Cardiac muscle cell (in vitro differentiated cells and primary cell): ENCODE measurements around the gene ACOXL. TPM values are rescaled to one million over a fixed set of nuclear protein-coding genes. Genes with fewer than 3 reads are reported as not detected.
"Not testable (repeated sequence)": the region's sequence is repeated elsewhere in the genome, so short reads cannot be mapped to it uniquely, and the experiment has no call there.

Experiments
- DNase-seq, 2 donors: peaks; one replicate each; pipeline versions ENCODE4 v3.0.0 to v3.0.0-alpha.2; 2010 to 2017; ENCODE audit warnings: low read depth in 1 of 2, low spot score in 1 of 2
- H3K27ac ChIP-seq: fragments of 200-600 bp; sonication (generic); 2 replicates; pipeline ENCODE4 v1.5.1; 2016
- H3K27me3 ChIP-seq: fragments of 200-600 bp; sonication (generic); 2 replicates; pipeline ENCODE4 v1.6.0; 2016; ENCODE audit warnings: control low read depth
- H3K36me3 ChIP-seq: fragments of 200-600 bp; sonication (generic); 2 replicates; pipeline ENCODE4 v1.5.1; 2016; ENCODE audit warnings: control low read depth
- H3K4me1 ChIP-seq: fragments of 200-600 bp; sonication (generic); 2 replicates; pipeline ENCODE4 v1.8.1; 2017; ENCODE audit warnings: low read depth, mild to moderate bottlenecking, mixed run types
- H3K4me3 ChIP-seq: fragments of 200-600 bp; sonication (generic); 2 replicates; pipeline ENCODE4 v1.5.1; 2016; ENCODE audit warnings: mild to moderate bottlenecking
- H3K9me3 ChIP-seq: fragments of 200-600 bp; sonication (generic); 2 replicates; pipeline ENCODE4 v1.5.1; 2017; ENCODE audit warnings: low read depth, mild to moderate bottlenecking, control low read depth
- polyA plus RNA-seq: library from polyadenylated mRNA; unstranded; fragments of >200 nt; fragmentation: Nextera tagmentation; extraction: Ambion mirVana; gene quantifications from 2 replicates; pipeline ENCODE4 v1.2.1, GENCODE V29; 2016
- total RNA-seq: library from RNA; depleted of rRNA; stranded (reverse); fragments of >200 nt; gene quantifications from 2 replicates; pipeline ENCODE4 v1.2.3, GENCODE V29; 2016
- TF ChIP-seq, protein P1 (sequence below): IDR thresholded peaks from 2 replicates; pipeline ENCODE4 v1.5.1; 2012; ENCODE audit warnings: low read depth, mild to moderate bottlenecking, low read length

ACOXL gene
- total and polyA plus RNA-seq, 2 experiments from 2014 or later = 0.89 to 2.4 TPM

DNA sequence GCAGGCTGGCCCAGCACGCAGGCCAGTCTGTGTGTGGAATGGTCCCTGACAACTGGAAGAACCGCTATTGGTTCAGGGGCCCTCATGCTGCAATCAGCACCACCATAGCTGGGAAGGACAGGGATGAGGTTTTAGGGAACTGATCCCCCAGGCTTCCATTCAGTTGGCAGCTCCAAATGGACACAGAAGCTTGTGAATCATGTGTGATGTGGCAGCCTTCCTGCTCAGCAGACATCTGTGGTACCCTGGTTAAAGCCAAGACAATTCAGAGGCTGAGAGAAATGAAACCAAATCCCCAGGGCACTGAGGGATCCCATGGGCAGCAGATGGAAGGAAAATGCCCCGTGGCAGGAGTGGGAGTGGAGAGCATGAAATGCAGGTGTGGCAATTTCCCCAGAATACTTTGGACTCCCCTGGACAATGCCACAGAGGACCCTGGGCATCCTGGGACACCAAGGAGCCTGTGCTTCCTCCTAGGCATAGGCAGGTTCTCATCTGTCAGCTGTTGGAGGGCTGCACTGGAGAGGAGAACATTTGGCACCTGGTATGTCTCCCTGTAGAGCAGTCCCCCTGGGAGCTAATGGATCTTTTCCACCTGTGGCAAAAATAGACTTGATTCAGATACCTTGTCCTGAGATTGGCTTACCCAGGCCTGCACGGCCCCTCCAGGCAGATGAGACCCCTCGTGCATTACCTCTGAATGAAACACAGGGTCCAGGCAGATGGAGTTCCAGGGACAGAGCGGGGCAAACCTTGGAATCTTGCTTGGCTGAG, 226.2 kb downstream of the ACOXL start:
- Histone ChIP-seq H3K4me3 (no peak overlapping the region), H3K9me3 (no peaks in the 10 kb centered on the region), H3K27me3 (no peaks in the 10 kb centered on the region), H3K36me3 (no peaks in the 10 kb centered on the region), H3K27ac (no peak overlapping the region), H3K4me1 (peaks cover 20% of the 10 kb centered on the region)
- DNase-seq = no peak
- TF ChIP-seq, protein P1, sequence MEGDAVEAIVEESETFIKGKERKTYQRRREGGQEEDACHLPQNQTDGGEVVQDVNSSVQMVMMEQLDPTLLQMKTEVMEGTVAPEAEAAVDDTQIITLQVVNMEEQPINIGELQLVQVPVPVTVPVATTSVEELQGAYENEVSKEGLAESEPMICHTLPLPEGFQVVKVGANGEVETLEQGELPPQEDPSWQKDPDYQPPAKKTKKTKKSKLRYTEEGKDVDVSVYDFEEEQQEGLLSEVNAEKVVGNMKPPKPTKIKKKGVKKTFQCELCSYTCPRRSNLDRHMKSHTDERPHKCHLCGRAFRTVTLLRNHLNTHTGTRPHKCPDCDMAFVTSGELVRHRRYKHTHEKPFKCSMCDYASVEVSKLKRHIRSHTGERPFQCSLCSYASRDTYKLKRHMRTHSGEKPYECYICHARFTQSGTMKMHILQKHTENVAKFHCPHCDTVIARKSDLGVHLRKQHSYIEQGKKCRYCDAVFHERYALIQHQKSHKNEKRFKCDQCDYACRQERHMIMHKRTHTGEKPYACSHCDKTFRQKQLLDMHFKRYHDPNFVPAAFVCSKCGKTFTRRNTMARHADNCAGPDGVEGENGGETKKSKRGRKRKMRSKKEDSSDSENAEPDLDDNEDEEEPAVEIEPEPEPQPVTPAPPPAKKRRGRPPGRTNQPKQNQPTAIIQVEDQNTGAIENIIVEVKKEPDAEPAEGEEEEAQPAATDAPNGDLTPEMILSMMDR = no peak

DNA sequence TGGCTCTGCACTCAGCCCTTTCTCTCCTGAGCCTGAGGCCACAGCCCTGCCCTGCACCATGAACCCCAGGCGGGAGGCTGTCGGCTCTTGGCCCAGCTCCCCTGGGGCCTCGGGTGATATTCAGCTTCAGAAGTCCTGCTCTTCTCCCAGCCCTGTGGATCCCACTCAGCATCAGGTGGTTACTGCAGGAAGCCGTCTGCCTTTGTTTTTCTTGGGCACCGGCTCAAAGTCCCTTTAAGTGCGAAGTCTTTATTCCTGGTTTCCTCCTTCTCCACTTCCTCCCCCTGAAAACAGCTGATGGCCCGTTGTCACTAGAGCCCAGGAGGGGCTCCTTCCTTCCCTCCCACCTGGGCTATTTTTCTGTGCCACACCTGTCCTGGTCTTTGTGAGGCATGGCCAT, 226.8 kb downstream of the ACOXL start:
- no peak overlapping the region for H3K27ac ChIP-seq
- no peak overlapping the region for H3K4me3 ChIP-seq
- H3K36me3 ChIP-seq = no peaks in the 10 kb centered on the region
- TF ChIP-seq, protein P1 = no peak
- H3K9me3 ChIP-seq = no peaks in the 10 kb centered on the region
- no peaks in the 10 kb centered on the region for H3K27me3 ChIP-seq
- H3K4me1 ChIP-seq = peaks cover 25% of the 10 kb centered on the region
- DNase-seq = no peak

DNA sequence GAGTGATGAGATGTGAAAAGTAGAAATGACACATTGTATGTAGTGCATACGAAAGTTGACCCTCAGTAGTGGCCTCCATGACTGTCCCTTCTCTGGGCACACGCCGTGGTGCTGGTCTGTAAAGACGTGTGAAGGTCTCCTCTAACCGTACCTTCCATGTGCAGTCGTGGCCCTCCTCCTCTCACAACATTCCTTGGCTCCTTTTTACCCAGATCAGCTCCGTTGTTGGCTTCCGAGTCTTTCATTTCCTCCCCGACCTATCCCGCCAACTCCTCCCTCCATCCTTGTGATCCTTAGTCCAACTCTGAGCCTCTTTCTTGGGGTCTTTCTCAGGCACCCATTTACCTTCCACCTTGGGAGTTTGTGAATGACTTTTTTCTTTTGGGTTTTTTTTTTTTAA, 227.9 kb downstream of the ACOXL start:
- no peak overlapping the region for H3K4me3 ChIP-seq
- H3K27ac ChIP-seq = no peak overlapping the region
- TF ChIP-seq, protein P1 = no peak
- peaks cover 14% of the 10 kb centered on the region for H3K4me1 ChIP-seq
- H3K27me3 ChIP-seq = no peaks in the 10 kb centered on the region
- no peak for DNase-seq
- H3K36me3 ChIP-seq = no peaks in the 10 kb centered on the region
- H3K9me3 ChIP-seq = no peaks in the 10 kb centered on the region

DNA sequence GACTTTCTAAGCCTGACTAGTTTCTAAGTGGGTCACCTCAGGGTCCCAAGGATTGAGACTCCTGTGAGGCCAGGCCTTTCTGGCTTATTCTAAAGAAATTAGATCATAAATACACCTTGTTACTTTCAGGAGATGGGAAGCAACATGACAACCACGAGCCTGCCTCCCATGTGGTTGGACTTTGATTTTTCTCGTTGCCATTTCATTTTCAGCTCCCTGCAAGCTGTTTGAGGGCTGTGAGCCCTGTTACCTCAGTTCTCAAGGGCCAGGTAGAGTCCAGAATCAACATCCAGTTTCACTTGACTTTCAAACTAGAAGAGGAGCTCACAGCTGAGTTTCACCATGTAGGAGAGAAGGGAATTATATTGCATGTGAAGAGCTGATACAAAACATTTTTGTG, 228.6 kb downstream of the ACOXL start:
- Histone ChIP-seq H3K4me1 (peaks cover 14% of the 10 kb centered on the region), H3K4me3 (no peak overlapping the region), H3K36me3 (no peaks in the 10 kb centered on the region)

DNA sequence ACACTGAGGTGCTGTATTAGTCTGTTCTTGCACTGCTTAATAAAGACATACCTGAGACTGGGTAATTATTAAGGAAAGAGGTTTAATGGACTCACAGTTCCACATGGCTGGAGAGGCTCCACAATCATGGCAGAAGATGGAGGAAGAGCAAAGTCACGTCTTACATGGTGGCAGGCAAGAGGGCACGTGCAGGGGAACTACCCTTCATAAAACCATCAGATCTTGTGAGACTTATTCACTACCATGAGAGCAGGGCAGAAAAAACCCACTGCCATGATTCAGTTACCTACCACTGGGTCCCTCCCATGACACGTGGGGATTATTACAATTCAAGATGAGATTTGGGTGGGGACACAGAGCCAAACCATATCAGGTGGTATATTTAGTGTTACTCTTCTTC, 229.3 kb downstream of the ACOXL start:
- not testable (repeated sequence) for H3K36me3 ChIP-seq, H3K27ac ChIP-seq, H3K9me3 ChIP-seq, DNase-seq, H3K27me3 ChIP-seq, H3K4me3 ChIP-seq
- H3K4me1 ChIP-seq = peaks cover 14% of the 10 kb centered on the region

More for the DNA sequence above, 228.6 kb downstream of the ACOXL start:
- Histone ChIP-seq H3K27me3 (no peaks in the 10 kb centered on the region), H3K9me3 (no peaks in the 10 kb centered on the region), H3K27ac (peak overlapping the region; percentile 31)
- no peak for DNase-seq
- TF ChIP-seq, protein P1 = no peak

DNA sequence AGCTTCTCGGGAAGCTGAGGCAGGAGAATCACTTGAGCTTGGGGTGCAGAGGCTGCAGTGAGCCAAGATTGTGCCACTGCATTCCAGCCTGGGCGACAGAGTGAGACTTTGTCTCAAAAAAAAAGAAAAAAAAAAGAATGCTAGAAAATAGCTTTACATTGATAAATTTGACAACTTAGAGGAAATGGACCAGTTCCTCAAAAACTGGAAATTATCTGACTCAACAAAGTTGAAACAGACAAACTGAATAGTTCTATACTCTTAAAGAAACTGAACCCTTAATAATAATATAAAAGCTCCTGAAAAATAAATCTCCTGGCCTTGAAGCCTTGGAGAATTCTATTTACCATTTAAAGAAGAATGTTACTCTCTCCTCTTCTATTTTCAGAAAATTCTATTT, 237.3 kb downstream of the ACOXL start:
- no peak for DNase-seq
- no peaks in the 10 kb centered on the region for H3K4me1 ChIP-seq
- no peak overlapping the region for H3K4me3 ChIP-seq
- no peaks in the 10 kb centered on the region for H3K36me3 ChIP-seq
- H3K27ac ChIP-seq = no peak overlapping the region
- H3K27me3 ChIP-seq = no peaks in the 10 kb centered on the region
- H3K9me3 ChIP-seq = no peaks in the 10 kb centered on the region
- TF ChIP-seq, protein P1 = no peak
